Peyer's patch (tissue), 4 donors: ENCODE results near the gene TSEN34.
"Not testable (repeated sequence)": the region's sequence is repeated elsewhere in the genome, so short reads cannot be mapped to it uniquely, and the experiment has no call there.

ENCODE experiments used
- CTCF ChIP-seq, 6 experiments: fragments of 450-650 bp in 4 of 6; fragments of 200-600 bp in 2 of 6; sonication (generic) in 1 of 6; IDR thresholded peaks; one replicate each; pipeline ENCODE4 v1.5.1; 2017 to 2019; ENCODE audit warnings: antibody characterized with exemption in 6 of 6, mild to moderate bottlenecking in 3 of 6, moderate library complexity in 1 of 6
- POLR2A ChIP-seq, 2 donors: fragments of 450-650 bp; IDR thresholded peaks; one replicate each; pipeline ENCODE4 v1.5.1; 2017; ENCODE audit warnings: antibody characterized with exemption in 2 of 2, mild to moderate bottlenecking in 2 of 2, moderate library complexity in 2 of 2

DNA sequence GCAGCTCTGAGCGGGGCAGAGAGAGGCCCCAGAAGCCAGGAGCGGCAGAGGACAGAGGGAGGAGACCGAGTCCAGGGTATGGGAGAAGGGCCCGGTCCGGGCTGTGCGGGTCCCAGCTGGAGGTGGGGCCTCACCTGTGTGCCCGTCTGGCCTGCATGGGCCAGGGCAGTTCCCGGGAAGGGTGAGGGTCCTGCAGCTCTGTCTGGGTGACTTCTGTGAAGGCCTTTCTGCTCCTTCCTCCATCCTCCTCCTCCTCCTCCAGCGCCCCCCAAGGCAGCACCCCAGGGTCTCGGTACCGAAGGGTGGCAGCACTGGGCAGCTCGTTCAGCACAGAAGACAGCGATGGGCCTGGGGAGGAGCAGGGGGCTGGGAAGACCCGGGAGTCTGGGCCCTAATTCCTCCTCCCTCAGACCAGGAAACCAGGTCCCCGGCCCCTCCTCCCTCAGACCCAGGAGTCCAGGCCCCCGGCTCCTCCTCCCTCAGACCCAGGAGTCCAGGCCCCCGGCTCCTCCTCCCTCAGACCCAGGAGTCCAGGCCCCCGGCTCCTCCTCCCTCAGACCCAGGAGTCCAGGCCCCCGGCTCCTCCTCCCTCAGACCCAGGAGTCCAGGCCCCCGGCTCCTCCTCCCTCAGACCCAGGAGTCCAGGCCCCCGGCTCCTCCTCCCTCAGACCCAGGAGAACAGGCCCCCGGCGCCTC is 19.2 kb upstream of the TSEN34 start:
- not testable (repeated sequence) for TF ChIP-seq CTCF, POLR2A (IDR thresholded peaks at IDR 0.05)
